ENCODE results near the gene INTS1.
A peak's percentile ranks its signal among the peaks of the same experiment; 100 is the strongest.

The INTS1 gene

GRCh38 chr7:1542841-1543747 lies 38.9 kb upstream of the INTS1 start:
- H3K4me3 ChIP-seq (ENCODE audit: low read depth, low read length): no peak overlapping the region
- DNase-seq (ENCODE audit: low read depth): no peak

GRCh38 chr7:1542329-1542728 lies 38.1 kb upstream of the INTS1 start:
- no peak for DNase-seq (ENCODE audit: low read depth)
- no peak overlapping the region for H3K4me3 ChIP-seq (ENCODE audit: low read depth, low read length)

- no peak for DNase-seq (ENCODE audit: low read depth)
- no peak overlapping the region for H3K4me3 ChIP-seq (ENCODE audit: low read depth, low read length)
Measured at GRCh38 chr7:1541431-1542162, 37.4 kb upstream of the INTS1 start.

- no peak for DNase-seq (ENCODE audit: low read depth)
- no peak overlapping the region for H3K4me3 ChIP-seq (ENCODE audit: low read depth, low read length)
Measured at GRCh38 chr7:1540776-1541271, 36.6 kb upstream of the INTS1 start.

- DNase-seq (ENCODE audit: low read depth): no peak
- H3K4me3 ChIP-seq (ENCODE audit: low read depth, low read length): no peak overlapping the region
Measured at GRCh38 chr7:1539882-1540775, 35.9 kb upstream of the INTS1 start.

GRCh38 chr7:1539181-1539881 lies 35.1 kb upstream of the INTS1 start:
- no peak overlapping the region for H3K4me3 ChIP-seq (ENCODE audit: low read depth, low read length)
- no peak for DNase-seq (ENCODE audit: low read depth)

GRCh38 chr7:1538544-1539180 lies 34.5 kb upstream of the INTS1 start:
- no peak overlapping the region for H3K4me3 ChIP-seq (ENCODE audit: low read depth, low read length)
- no peak for DNase-seq (ENCODE audit: low read depth)

GRCh38 chr7:1537535-1538412 lies 33.6 kb upstream of the INTS1 start:
- peak; percentile 79 for DNase-seq (ENCODE audit: low read depth)
- peak overlapping the region; percentile 38 for H3K4me3 ChIP-seq (ENCODE audit: low read depth, low read length)

GRCh38 chr7:1536743-1537534 lies 32.8 kb upstream of the INTS1 start:
- peak overlapping the region; percentile 38 for H3K4me3 ChIP-seq (ENCODE audit: low read depth, low read length)
- peak; percentile 96 for DNase-seq (ENCODE audit: low read depth)

GRCh38 chr7:1536455-1536742 lies 32.2 kb upstream of the INTS1 start:
- no peak overlapping the region for H3K4me3 ChIP-seq (ENCODE audit: low read depth, low read length)
- no peak for DNase-seq (ENCODE audit: low read depth)

GRCh38 chr7:1535701-1536454 lies 31.7 kb upstream of the INTS1 start:
- no peak for DNase-seq (ENCODE audit: low read depth)
- no peak overlapping the region for H3K4me3 ChIP-seq (ENCODE audit: low read depth, low read length)

GRCh38 chr7:1535100-1535458 lies 30.9 kb upstream of the INTS1 start:
- no peak for DNase-seq (ENCODE audit: low read depth)
- no peak overlapping the region for H3K4me3 ChIP-seq (ENCODE audit: low read depth, low read length)

GRCh38 chr7:1534330-1535099 lies 30.3 kb upstream of the INTS1 start:
- H3K4me3 ChIP-seq (ENCODE audit: low read depth, low read length): no peak overlapping the region
- DNase-seq (ENCODE audit: low read depth): no peak

- DNase-seq (ENCODE audit: low read depth): peak; percentile 76
- H3K4me3 ChIP-seq (ENCODE audit: low read depth, low read length): no peak overlapping the region
Measured at GRCh38 chr7:1533547-1534329, 29.5 kb upstream of the INTS1 start.

GRCh38 chr7:1533255-1533546 lies 29.0 kb upstream of the INTS1 start:
- peak overlapping the region; percentile 56 for H3K4me3 ChIP-seq (ENCODE audit: low read depth, low read length)
- no peak for DNase-seq (ENCODE audit: low read depth)
